ENCODE measurements around the gene EGFR.
A peak's percentile ranks its signal among the peaks of the same experiment; 100 is the strongest.

EGFR gene

GRCh38 chr7:55253188-55253587, 234.4 kb downstream of the EGFR start:
- peaks cover 7 to 9% of the 10 kb centered on the region in 2 donors for H3K4me1 Mint-ChIP-seq (ENCODE audit: low read depth in 2 of 2)
- ATAC-seq (replicated peaks) (no peak), DNase-seq (no peak)
- peak overlapping the region in 1 of 2 donors; percentile 60 for H3K4me3 Mint-ChIP-seq
- no peak overlapping the region for H3K27ac Mint-ChIP-seq
- peaks cover 64 to 86% of the 10 kb centered on the region in 2 donors for H3K27me3 Mint-ChIP-seq
- H3K9me3 Mint-ChIP-seq, result no peaks in the 10 kb centered on the region
- H3K36me3 Mint-ChIP-seq (ENCODE audit: insufficient read depth), result peaks cover 2% of the 10 kb centered on the region

- no peak for ATAC-seq (replicated peaks)
- Mint-ChIP-seq H3K4me3 (peak overlapping the region; percentile 60 to 65), H3K9me3 (no peaks in the 10 kb centered on the region), H3K36me3 (ENCODE audit: insufficient read depth) (peaks cover 2% of the 10 kb centered on the region), H3K27ac (no peak overlapping the region), H3K27me3 (peaks cover 56 to 77% of the 10 kb centered on the region in 2 donors), H3K4me1 (ENCODE audit: low read depth in 2 of 2) (peaks cover 7 to 9% of the 10 kb centered on the region in 2 donors)
- DNase-seq, result no peak
Observed at GRCh38 chr7:55254242-55254595, 235.4 kb downstream of the EGFR start.

- peaks cover 53 to 76% of the 10 kb centered on the region in 2 donors for H3K27me3 Mint-ChIP-seq
- peak; percentile 42 to 53 (median 48) for DNase-seq
- peaks cover 7 to 9% of the 10 kb centered on the region in 2 donors for H3K4me1 Mint-ChIP-seq (ENCODE audit: low read depth in 2 of 2)
- H3K27ac Mint-ChIP-seq, result no peak overlapping the region
- peaks cover 2% of the 10 kb centered on the region for H3K36me3 Mint-ChIP-seq (ENCODE audit: insufficient read depth)
- H3K4me3 Mint-ChIP-seq, result peak overlapping the region; percentile 85 to 86
- peak; percentile 65 for ATAC-seq (replicated peaks)
- no peaks in the 10 kb centered on the region for H3K9me3 Mint-ChIP-seq
Observed at GRCh38 chr7:55254596-55255495, 236.0 kb downstream of the EGFR start.

- peak; percentile 63 to 72 (median 64) for DNase-seq
- Mint-ChIP-seq H3K36me3 (ENCODE audit: insufficient read depth) (peaks cover 2% of the 10 kb centered on the region), H3K27ac (no peak overlapping the region), H3K4me3 (peak overlapping the region; percentile 85 to 86), H3K4me1 (ENCODE audit: low read depth in 2 of 2) (peaks cover 7 to 9% of the 10 kb centered on the region in 2 donors), H3K9me3 (no peaks in the 10 kb centered on the region), H3K27me3 (peaks cover 52 to 73% of the 10 kb centered on the region in 2 donors)
- ATAC-seq (replicated peaks), result peak; percentile 93
Observed at GRCh38 chr7:55255496-55256445, 237.0 kb downstream of the EGFR start.

DNA sequence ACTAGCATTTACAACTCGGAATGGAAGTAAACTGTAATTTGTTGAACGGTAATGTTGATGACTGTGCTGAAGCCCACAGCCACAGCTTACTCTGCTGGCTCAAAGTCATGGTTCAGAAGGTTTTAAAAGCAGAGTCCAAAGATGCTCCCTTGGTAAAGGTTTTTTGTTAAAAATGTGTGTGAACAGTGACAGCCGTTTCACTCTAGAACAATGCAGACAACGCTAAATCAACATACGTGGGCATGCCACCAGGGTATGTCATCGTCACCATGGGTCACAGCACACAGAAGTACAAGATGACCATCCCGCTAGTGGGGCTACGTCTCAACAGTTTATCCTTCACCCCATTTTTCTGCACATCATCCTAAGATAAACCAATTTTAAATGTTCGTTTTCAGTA, 239.8 kb downstream of the EGFR start:
- peaks cover 2% of the 10 kb centered on the region for H3K36me3 Mint-ChIP-seq (ENCODE audit: insufficient read depth)
- H3K4me1 Mint-ChIP-seq (ENCODE audit: low read depth in 2 of 2), result peaks cover 7 to 9% of the 10 kb centered on the region in 2 donors
- no peak for ATAC-seq (replicated peaks)
- no peaks in the 10 kb centered on the region for H3K9me3 Mint-ChIP-seq
- DNase-seq, result no peak
- no peak overlapping the region for H3K27ac Mint-ChIP-seq
- H3K27me3 Mint-ChIP-seq, result peaks cover 44 to 55% of the 10 kb centered on the region in 2 donors
- H3K4me3 Mint-ChIP-seq, result no peak overlapping the region

- peaks cover 38 to 44% of the 10 kb centered on the region in 2 donors for H3K27me3 Mint-ChIP-seq
Observed at GRCh38 chr7:55260171-55260570, 241.4 kb downstream of the EGFR start.

DNA sequence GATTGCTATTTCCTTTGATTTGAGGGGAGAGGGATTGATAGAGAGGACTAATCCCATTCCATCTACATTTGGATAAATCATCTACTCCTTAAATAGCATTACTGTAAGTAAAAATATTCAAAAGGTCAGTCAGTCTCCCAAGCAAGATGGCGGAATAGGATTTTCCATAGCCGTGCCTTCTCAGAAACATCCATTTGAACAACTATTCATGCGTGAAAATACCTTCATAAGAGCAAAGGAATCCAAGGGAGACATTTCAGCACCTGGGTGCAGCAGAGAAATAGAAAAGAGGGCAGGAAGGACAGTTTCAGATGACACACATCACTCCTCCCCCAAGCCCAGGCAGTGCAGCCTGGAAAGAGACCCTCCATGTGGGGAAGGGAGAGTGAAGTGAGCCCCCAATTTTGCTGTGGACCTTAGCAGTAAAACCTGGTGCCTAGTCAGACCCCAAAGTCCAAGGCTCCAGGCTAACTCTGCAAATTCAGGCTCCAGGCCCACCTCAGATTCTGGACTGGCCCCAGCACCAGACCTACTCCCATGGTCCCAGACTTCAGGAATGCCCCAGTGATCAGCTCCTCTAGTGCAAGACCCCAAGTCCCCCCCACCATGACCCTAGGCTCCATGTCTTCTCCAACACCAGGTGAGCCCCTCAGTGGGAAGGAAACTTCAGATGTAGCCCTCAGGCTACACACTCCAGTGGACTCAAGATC, 242.0 kb downstream of the EGFR start:
- DNase-seq (no peak), ATAC-seq (replicated peaks) (no peak)
- Mint-ChIP-seq H3K4me1 (ENCODE audit: low read depth in 2 of 2) (peaks cover under 1% of the 10 kb centered on the region in 2 donors), H3K36me3 (ENCODE audit: insufficient read depth) (peaks cover 2% of the 10 kb centered on the region), H3K4me3 (no peak overlapping the region), H3K9me3 (no peaks in the 10 kb centered on the region), H3K27ac (no peak overlapping the region), H3K27me3 (peaks cover 31 to 37% of the 10 kb centered on the region in 2 donors)

More at GRCh38 chr7:55260171-55260570, 241.4 kb downstream of the EGFR start:
- DNase-seq, result no peak
- no peak for ATAC-seq (replicated peaks)
- Mint-ChIP-seq H3K4me3 (no peak overlapping the region), H3K4me1 (ENCODE audit: low read depth in 2 of 2) (peaks cover 6 to 7% of the 10 kb centered on the region in 2 donors), H3K9me3 (no peaks in the 10 kb centered on the region), H3K36me3 (ENCODE audit: insufficient read depth) (peaks cover 2% of the 10 kb centered on the region), H3K27ac (no peak overlapping the region)
